HL-60 (cell line): ENCODE data around the gene FRAT2.
A peak's percentile ranks its signal among the peaks of the same experiment; 100 is the strongest.

Source experiments
- DNase-seq, 2 experiments: peaks; one replicate each; pipeline ENCODE4 v3.0.0-alpha.2; 2010 to 2020; ENCODE audit warnings: low read depth in 1 of 2, low spot score in 1 of 2
- H3K27ac ChIP-seq: fragments of 250-450 bp; sonication (Bioruptor Pico); replicated peaks from 2 replicates; pipeline ENCODE4 v1.5.1; 2020; ENCODE audit warnings: mild to moderate bottlenecking, moderate library complexity
- H3K27me3 ChIP-seq: fragments of 250-450 bp; sonication (Bioruptor Pico); 2 replicates; pipeline ENCODE4 v1.5.1; 2021; ENCODE audit warnings: mild to moderate bottlenecking, moderate library complexity; ENCODE audit not compliant: insufficient read depth, poor library complexity, severe bottlenecking
- H3K4me3 ChIP-seq: replicated peaks from 2 replicates; pipeline ENCODE4 v1.5.1; 2011; ENCODE audit warnings: mild to moderate bottlenecking, control low read depth, low read length; ENCODE audit not compliant: insufficient read depth
- GABPA ChIP-seq: IDR thresholded peaks from 2 replicates; pipeline ENCODE4 v1.6.1; 2012; ENCODE audit warnings: low read depth
- POLR2AphosphoS5 ChIP-seq: IDR thresholded peaks from 2 replicates; pipeline ENCODE4 v1.6.1; 2012; ENCODE audit warnings: low read depth
- SPI1 ChIP-seq: IDR thresholded peaks from 2 replicates; pipeline ENCODE4 v1.6.1; 2012; ENCODE audit warnings: low read depth, mild to moderate bottlenecking, borderline replicate concordance
- TF ChIP-seq, protein P1 (sequence below): IDR thresholded peaks from 2 replicates; pipeline ENCODE4 v1.6.1; 2012; ENCODE audit warnings: low read depth; ENCODE audit not compliant: insufficient replicate concordance
- TF ChIP-seq, protein P2 (sequence below): IDR thresholded peaks from one replicate; pipeline ENCODE4 v1.5.1; 2011; ENCODE audit warnings: low read length, control low read depth, inconsistent platforms; ENCODE audit not compliant: insufficient read depth

Gene FRAT2

DNA sequence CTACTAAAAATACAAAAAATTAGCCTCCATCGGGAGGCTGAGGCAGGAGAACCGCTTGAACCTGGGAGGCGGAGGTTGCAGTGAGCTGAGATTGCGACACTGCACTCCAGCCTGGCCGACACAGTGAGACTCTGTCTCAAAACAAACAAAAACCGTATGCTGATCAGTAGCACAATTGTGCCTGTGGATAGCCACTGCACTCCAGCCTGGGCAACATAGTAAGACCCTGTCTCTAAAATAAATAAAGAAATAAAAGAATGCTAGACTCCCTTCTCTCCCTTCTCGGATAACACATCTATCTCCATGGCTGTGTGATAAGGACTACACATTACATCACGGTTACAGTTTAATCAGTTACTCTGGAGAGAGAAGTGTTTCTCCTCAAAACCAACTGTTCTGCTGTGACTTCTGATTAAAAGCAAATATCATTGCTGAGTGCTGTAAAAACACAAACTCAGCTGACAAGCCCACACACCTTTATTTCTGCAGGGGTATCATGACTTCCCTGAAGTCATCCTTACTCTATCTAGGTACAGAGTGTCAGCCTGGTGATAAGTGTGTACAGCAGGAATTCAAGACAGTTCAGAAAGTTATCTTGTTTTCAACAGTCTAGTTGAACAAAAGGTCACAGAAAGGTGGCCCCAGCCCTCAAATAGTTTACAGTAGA, 36.8 kb downstream of the FRAT2 start:
- TF ChIP-seq POLR2AphosphoS5 (no peak), SPI1 (no peak), GABPA (no peak)
- TF ChIP-seq, protein P1, sequence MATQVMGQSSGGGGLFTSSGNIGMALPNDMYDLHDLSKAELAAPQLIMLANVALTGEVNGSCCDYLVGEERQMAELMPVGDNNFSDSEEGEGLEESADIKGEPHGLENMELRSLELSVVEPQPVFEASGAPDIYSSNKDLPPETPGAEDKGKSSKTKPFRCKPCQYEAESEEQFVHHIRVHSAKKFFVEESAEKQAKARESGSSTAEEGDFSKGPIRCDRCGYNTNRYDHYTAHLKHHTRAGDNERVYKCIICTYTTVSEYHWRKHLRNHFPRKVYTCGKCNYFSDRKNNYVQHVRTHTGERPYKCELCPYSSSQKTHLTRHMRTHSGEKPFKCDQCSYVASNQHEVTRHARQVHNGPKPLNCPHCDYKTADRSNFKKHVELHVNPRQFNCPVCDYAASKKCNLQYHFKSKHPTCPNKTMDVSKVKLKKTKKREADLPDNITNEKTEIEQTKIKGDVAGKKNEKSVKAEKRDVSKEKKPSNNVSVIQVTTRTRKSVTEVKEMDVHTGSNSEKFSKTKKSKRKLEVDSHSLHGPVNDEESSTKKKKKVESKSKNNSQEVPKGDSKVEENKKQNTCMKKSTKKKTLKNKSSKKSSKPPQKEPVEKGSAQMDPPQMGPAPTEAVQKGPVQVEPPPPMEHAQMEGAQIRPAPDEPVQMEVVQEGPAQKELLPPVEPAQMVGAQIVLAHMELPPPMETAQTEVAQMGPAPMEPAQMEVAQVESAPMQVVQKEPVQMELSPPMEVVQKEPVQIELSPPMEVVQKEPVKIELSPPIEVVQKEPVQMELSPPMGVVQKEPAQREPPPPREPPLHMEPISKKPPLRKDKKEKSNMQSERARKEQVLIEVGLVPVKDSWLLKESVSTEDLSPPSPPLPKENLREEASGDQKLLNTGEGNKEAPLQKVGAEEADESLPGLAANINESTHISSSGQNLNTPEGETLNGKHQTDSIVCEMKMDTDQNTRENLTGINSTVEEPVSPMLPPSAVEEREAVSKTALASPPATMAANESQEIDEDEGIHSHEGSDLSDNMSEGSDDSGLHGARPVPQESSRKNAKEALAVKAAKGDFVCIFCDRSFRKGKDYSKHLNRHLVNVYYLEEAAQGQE, result no peak
- TF ChIP-seq, protein P2, sequence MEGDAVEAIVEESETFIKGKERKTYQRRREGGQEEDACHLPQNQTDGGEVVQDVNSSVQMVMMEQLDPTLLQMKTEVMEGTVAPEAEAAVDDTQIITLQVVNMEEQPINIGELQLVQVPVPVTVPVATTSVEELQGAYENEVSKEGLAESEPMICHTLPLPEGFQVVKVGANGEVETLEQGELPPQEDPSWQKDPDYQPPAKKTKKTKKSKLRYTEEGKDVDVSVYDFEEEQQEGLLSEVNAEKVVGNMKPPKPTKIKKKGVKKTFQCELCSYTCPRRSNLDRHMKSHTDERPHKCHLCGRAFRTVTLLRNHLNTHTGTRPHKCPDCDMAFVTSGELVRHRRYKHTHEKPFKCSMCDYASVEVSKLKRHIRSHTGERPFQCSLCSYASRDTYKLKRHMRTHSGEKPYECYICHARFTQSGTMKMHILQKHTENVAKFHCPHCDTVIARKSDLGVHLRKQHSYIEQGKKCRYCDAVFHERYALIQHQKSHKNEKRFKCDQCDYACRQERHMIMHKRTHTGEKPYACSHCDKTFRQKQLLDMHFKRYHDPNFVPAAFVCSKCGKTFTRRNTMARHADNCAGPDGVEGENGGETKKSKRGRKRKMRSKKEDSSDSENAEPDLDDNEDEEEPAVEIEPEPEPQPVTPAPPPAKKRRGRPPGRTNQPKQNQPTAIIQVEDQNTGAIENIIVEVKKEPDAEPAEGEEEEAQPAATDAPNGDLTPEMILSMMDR, result no peak

GRCh38 chr10:97292862-97293198, 41.7 kb downstream of the FRAT2 start:
- H3K4me3 ChIP-seq, result no peak overlapping the region
- H3K27me3 ChIP-seq, result no peaks in the 10 kb centered on the region
- TF ChIP-seq, protein P2, result no peak
- TF ChIP-seq GABPA, result no peak
- no peak for TF ChIP-seq POLR2AphosphoS5
- TF ChIP-seq SPI1, result no peak
- TF ChIP-seq, protein P1, result no peak
- no peak for DNase-seq
- H3K27ac ChIP-seq, result no peak overlapping the region

More for the DNA sequence above, 36.8 kb downstream of the FRAT2 start:
- DNase-seq, result no peak
- Histone ChIP-seq H3K27ac (no peak overlapping the region), H3K4me3 (no peak overlapping the region), H3K27me3 (no peaks in the 10 kb centered on the region)

DNA sequence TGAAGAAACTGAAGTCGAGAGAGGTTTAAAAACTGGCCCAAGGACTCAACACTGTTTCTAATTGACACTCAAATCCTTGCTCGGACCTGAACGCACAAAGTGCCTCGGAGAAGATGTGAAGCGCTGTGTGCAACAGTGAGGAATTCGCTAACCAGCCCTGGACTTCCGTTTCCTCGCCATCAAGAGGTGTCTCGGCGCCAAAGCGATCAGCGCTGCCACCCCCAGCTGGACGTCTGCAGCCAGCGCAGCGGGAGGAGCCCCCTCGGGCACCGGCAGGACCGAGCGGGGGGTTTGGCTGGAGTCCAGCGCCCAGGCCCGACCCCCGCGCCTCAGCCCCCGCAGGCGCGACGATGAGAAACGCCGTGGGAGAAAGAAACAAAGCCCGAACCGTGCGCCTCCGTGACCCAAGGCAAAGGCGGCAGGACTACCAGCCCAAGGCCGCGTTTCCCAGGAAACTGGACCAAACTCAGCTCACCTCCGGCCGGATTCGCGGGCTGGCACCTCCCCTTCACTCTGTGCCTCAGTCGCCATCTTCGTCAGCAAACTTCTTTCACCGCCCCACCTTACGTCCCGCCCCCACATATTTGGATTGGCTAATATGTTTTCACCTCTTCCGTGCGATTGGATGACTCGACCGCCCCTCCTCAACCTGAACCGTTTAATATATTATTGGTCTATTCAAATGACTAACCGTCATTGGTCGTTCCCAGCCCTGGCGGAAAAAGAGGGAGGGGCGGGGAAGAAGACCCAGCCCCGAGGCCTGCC, 42.2 kb downstream of the FRAT2 start, which contains the start of gene ARHGAP19:
Gene ARHGAP19 (minus strand): TSS at position 541 of the 765 bp plus-strand sequence. CDS start 10 bp downstream, at position 531.
- no peaks in the 10 kb centered on the region for H3K27me3 ChIP-seq
- H3K4me3 ChIP-seq, result peak within 1 kb of the TSS; percentile 71
- peak within 1 kb of the TSS; percentile 95 for H3K27ac ChIP-seq
- DNase-seq, result peak; percentile 94 to 99
- TF ChIP-seq, protein P2, result no peak
- peak; percentile 64; the same call in 1 of the 2 replicates for TF ChIP-seq SPI1
- TF ChIP-seq, protein P1, result no peak
- peak; percentile 85; the same call in 1 of the 2 replicates for TF ChIP-seq POLR2AphosphoS5
- TF ChIP-seq GABPA, result 0 out of 2 replicates have a peak, but pooled peaks have one; percentile 24
